GM21390 (cell line): ENCODE results near the gene EMCN.

ENCODE experiments used
- ATAC-seq: cut with Tn5 transposase; IDR thresholded peaks from one replicate; pipeline ENCODE4 v1.9.1; 2021; ENCODE audit not compliant: unreplicated experiment

The EMCN gene

DNA sequence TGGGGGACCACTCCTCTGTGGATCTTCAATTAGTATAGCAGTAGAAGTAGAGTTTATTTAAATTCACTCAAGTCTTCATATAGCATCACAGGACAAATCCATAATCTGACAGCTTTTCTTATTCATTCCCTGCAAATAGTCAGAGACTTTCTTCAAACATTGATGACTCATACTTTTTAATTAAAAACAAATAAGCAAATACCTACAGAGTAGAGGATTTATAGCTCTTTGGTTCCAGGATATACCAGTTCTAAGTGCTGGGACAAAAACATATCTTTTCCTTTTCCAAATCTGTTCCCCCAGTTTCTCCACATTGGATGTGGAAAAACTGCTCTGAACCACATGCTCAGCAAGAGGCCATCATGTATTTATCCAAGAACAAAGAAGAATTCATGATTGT lies 24.1 kb downstream of the EMCN start:
- no peak for ATAC-seq

DNA sequence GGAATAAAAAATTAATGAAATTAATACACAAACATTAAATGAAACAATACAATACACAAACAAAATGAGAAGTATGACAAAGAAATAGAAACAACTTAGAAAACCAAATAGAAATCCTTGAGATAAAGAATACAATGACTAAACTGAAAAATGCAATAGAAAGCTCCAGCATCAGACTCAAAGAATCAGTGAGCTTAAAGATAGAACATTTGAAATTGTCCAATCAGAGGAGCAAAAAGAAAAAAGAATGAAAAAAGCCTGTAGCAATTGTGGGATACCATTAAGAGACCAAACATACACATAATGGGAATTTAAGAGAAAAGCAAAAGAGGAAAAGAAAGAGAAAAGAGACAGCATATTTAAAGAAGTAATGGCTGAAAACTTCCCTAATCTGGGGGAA lies 25.7 kb downstream of the EMCN start:
- ATAC-seq: no peak

DNA sequence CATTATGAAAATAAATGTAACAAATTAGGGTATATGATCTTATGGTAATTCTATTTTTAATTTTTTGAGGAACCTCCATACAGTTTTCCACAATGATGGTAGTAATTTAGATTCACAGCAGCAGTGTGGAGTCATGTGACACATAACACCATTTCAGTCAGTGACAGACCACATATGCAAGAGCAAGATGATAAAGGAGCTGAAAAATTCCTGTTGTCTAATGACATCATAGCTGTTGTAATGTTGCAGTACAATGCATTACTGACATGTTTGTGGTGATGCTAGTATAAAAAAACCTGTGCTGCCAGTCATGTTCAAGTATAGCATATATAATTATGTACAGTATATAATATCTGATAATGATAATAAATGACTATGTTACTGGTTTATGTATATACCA lies 28.5 kb downstream of the EMCN start:
- ATAC-seq: no peak

DNA sequence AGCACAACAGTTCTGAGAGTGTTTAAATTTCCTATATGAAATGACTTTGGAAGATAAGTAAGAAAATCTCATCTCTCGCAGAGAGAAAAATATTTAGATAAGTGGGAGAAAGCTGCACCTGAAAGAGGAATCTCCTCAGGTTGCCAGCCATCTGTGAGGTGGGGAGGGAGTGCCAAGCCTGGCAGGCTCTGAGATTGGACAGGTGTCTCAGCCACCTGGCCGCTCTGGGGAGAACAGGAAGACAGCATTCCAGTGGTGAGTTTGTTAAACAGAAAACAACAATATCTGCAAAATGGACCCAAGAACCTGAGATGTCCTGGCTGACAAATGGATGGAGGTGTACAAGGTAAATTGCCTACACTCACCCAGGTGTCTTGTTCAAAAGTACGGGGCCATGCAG lies 31.3 kb downstream of the EMCN start:
- no peak for ATAC-seq

GRCh38 chr4:100483796-100484195 lies 34.0 kb downstream of the EMCN start:
- no peak for ATAC-seq

GRCh38 chr4:100479971-100480370 lies 37.9 kb downstream of the EMCN start:
- no peak for ATAC-seq

- no peak for ATAC-seq
Observed at GRCh38 chr4:100469555-100469954, 48.3 kb downstream of the EMCN start.

DNA sequence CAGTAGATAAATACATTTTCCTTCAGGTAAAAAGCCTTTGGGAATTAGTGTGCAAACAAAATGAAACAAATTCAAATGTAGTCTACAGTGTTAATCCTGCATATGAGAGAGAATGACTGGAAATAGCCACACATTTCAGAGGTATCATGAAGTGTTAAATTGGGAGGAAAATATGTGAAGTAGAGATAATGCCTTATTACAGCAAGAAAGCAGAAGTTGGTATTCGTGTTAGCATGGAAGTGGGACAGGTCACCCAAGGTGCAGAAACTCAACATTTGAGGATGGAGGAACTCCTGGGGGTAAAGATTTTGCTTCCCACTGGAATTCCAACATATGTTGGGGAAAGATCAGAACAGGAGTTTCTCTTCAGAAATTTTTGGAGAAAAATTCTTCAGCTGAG lies 51.3 kb downstream of the EMCN start:
- no peak for ATAC-seq

DNA sequence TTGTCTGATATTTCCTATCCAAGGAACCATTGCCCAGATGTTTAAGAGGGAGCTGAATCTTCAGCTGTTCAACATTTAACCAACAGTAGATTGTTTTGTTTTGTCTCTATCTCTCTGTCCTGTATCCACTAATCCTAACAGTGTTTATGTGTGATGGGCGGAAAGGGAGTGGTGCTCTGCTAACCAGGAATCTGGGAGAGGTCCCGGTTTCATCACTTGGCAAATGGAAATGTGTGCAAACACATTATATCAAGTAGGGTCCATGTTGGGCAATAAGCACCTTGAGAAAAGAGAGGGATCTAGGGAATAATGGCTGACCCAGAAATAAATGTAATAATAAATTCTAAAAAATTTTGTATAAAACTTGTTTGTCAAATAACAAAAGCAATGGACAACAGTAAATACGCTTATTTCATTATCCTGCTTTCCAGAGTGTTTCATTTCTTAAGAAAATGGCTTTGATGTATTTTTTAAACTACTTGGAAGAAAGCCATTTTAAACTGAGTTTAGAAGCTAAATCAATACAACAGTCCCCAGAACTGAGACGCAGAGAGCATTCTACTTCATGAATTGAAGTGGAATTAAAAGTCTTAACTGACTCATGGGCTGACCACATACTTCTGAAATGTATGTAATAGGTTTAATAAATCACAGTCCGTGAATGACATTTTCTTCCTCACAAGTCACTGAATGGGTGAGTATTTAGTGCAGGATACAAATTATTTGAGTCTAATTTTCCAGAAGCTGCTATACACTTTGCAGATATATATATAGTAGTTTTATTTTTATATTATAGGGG lies 55.8 kb downstream of the EMCN start:
- no peak for ATAC-seq

- no peak for ATAC-seq
Observed at GRCh38 chr4:100450449-100450848, 67.4 kb downstream of the EMCN start.

- ATAC-seq: no peak
Observed at GRCh38 chr4:100431416-100431815, 86.4 kb downstream of the EMCN start.

- no peak for ATAC-seq
Observed at GRCh38 chr4:100430451-100430850, 87.4 kb downstream of the EMCN start.

- no peak for ATAC-seq
Observed at GRCh38 chr4:100429616-100430015, 88.2 kb downstream of the EMCN start.

DNA sequence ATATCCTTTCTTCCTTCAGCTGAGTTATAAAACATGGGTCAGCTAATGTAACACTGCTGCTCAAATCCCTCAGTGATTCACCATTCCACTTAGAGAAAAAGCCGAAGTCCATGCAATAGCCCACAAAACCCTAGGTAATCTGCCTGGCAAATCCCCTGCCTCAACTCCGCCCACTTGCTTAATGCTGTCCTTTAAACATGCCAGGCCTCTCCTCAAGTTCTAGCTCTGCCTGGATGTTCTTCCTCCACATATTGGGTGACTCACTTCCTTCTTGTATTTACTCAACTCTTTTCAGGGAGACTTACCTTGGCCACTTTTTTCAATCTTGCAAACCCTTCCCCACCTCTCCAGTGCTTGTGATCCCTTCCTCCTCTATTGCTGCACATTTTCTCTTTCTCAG lies 89.8 kb downstream of the EMCN start:
- ATAC-seq: no peak

DNA sequence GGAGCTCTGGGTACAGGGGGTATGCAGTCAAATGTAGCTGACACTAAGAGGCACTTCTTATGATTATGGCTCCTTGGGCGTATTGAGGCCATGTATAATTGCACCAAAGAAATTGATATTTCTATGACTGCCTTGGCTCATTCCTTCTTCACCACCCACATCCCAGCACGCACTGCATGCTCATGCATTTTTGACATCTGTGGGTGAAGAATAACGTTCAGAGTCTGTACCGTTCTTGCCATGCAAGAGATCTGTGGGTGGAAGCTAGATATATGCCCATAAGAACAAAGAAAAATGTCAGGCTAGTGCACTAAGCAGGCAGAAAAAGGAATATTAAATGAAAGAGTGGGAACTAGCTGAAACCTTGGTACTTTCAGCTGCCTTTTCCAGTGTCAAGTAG lies 93.4 kb downstream of the EMCN start:
- no peak for ATAC-seq

DNA sequence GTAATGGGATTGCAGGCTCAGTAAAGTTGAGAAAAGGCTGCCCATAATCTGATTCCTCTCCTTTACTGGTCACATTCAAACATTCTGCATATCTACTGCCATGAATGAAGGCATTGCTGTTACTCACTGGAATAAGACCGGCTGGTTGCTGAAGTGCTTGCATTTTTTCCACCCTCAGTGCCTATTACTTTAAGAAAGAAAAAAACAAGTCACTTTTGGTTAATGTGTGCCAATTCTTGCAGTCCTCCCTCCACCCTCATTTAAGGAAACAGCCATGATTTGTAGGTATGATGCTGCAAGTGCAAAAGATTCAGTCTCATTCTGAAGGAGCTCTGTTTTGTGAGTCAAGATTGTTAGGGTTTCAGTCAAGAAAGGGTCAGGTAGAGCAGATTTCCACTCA lies 94.9 kb downstream of the EMCN start:
- ATAC-seq: no peak

- ATAC-seq: no peak
Observed at GRCh38 chr4:100421361-100421978, 96.4 kb downstream of the EMCN start.

DNA sequence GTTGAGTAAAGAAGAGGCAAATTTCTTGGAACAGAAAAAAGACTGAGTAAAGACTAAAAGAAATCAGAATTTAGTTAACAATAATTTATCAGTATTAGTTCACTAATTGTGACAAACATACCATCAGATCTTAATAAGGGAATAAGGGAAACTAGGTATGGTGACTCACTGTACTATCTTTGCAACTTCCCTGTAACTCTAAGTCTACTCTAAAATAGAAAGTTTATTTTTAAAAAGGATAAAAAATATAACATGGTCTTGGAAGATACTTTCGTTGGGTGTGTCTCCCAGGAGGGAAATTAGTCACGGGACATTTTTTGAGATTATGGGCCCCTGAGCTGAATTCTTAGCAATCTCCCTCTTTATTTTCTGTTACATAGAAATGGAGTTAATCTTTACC lies 97.3 kb downstream of the EMCN start:
- no peak for ATAC-seq

GRCh38 chr4:100417565-100417964 lies 100.3 kb downstream of the EMCN start:
- ATAC-seq: no peak

DNA sequence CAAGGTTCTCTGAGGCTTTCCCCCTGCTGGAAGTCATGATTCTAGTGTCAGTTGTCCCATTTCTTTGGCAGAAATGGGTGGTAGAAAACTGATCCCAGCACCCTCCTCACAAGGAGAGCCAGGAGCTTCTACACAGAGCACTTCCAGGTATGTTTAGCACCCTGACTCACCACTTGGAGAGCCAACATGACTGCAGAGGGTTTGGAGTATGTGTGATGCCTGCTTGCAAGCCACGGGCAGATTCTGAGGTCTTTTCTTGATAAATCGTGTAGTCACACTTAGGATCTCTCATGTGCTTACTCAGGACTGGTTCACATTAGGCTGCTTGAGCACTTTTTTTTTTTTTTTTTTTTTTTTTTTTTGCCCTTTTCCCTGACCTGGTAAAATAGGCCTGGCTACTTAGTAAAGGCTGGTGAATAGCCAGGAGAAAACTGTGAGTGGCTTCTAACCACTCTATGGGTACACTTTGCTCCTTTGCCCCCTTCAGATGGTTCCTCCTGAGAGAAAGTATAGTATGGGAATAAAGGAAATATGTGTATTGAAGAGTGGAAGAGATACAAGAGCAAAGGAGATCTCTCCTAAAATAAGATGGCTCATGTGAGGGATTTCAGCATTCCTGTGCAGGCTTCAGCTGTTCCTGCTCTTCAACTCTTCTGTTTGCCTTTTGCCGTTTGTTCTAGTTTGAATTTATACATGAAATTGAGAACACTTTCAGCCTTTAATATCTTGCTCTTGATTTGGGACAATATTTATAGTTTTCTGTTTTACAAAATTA lies 103.6 kb downstream of the EMCN start:
- no peak for ATAC-seq

DNA sequence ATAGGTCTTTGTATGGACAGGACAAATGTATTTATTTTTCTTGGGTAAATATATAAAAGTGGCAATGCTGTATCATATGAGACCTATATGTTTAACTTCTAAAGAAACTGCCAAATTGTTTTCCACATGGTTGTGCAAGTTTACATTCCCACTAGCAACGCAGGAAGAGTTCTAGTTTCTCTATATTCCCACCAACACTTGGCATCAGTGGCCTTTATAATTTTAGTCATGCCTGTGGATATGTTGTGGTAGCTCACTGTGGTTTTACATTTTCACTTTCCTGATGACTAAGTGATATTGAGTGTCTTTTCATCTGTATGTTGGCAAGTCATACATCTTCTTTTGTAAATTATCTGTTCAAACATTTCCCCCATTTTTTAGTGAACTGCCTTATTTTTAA lies 126.0 kb downstream of the EMCN start:
- ATAC-seq: no peak

DNA sequence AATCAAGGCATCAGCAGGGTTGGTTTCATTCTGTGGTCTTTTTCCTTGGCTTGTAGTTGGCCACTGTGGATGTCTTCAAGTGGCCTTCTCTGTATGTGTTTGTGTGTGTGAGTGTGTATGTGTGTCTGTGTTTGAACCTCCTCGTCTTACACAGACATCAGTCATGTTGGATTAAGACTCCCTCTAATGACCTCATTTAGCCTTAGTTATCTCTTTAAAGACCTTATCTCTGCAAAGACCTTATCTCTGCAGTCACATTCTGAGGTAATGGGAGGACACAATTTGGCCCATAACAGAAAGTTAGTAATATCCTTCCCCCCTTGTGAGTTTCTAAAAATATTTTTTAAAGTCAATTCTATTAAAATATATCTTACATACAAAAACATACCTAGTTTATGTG lies 126.7 kb downstream of the EMCN start:
- ATAC-seq: no peak
